Measurements from ENCODE around the gene UCHL5.

The UCHL5 gene

GRCh38 chr1:193090865-193091264, 31.7 kb upstream of the UCHL5 start:
- TF ChIP-seq TAF1 (IDR thresholded peaks at IDR 0.05; ENCODE audit: borderline replicate concordance, insufficient read depth, low read length) (no peak), POLR2AphosphoS5 (IDR thresholded peaks at IDR 0.05; ENCODE audit: low read depth, low read length) (no peak), SIN3A (IDR thresholded peaks at IDR 0.05; ENCODE audit: borderline replicate concordance, insufficient read depth, low read length) (no peak), REST (IDR thresholded peaks at IDR 0.05; ENCODE audit: insufficient read depth in 1 of 2, low read depth in 2 of 2, low read length in 2 of 2) (no peak), FOXP2 (optimal IDR thresholded peaks at IDR 0.05; ENCODE audit: borderline replicate concordance, extremely low read depth, extremely low read length, insufficient read depth) (no peak)

- TF ChIP-seq REST (IDR thresholded peaks at IDR 0.05; ENCODE audit: insufficient read depth in 1 of 2, low read depth in 2 of 2, low read length in 2 of 2) (no peak), TAF1 (IDR thresholded peaks at IDR 0.05; ENCODE audit: borderline replicate concordance, insufficient read depth, low read length) (no peak), FOXP2 (optimal IDR thresholded peaks at IDR 0.05; ENCODE audit: borderline replicate concordance, extremely low read depth, extremely low read length, insufficient read depth) (no peak), POLR2AphosphoS5 (IDR thresholded peaks at IDR 0.05; ENCODE audit: low read depth, low read length) (no peak), SIN3A (IDR thresholded peaks at IDR 0.05; ENCODE audit: borderline replicate concordance, insufficient read depth, low read length) (no peak)
Observed at GRCh38 chr1:193087893-193088292, 28.7 kb upstream of the UCHL5 start.

- TF ChIP-seq TAF1 (IDR thresholded peaks at IDR 0.05; ENCODE audit: borderline replicate concordance, insufficient read depth, low read length) = no peak
- TF ChIP-seq POLR2AphosphoS5 (IDR thresholded peaks at IDR 0.05; ENCODE audit: low read depth, low read length) = no peak
- TF ChIP-seq REST (IDR thresholded peaks at IDR 0.05; ENCODE audit: insufficient read depth in 1 of 2, low read depth in 2 of 2, low read length in 2 of 2) = no peak
- no peak for TF ChIP-seq SIN3A (IDR thresholded peaks at IDR 0.05; ENCODE audit: borderline replicate concordance, insufficient read depth, low read length)
- no peak for TF ChIP-seq FOXP2 (optimal IDR thresholded peaks at IDR 0.05; ENCODE audit: borderline replicate concordance, extremely low read depth, extremely low read length, insufficient read depth)
Observed at GRCh38 chr1:193086342-193086741, 27.2 kb upstream of the UCHL5 start.

- TF ChIP-seq SIN3A (IDR thresholded peaks at IDR 0.05; ENCODE audit: borderline replicate concordance, insufficient read depth, low read length) (no peak), POLR2AphosphoS5 (IDR thresholded peaks at IDR 0.05; ENCODE audit: low read depth, low read length) (no peak), FOXP2 (optimal IDR thresholded peaks at IDR 0.05; ENCODE audit: borderline replicate concordance, extremely low read depth, extremely low read length, insufficient read depth) (no peak), REST (IDR thresholded peaks at IDR 0.05; ENCODE audit: insufficient read depth in 1 of 2, low read depth in 2 of 2, low read length in 2 of 2) (no peak), TAF1 (IDR thresholded peaks at IDR 0.05; ENCODE audit: borderline replicate concordance, insufficient read depth, low read length) (no peak)
Observed at GRCh38 chr1:193085263-193085662, 26.1 kb upstream of the UCHL5 start.

Measured in PFSK-1 (cell line).